HEK293 (cell line): Measurements from ENCODE around the gene HCN4.

Experiments used
- CTCF ChIA-PET: fragments of 350-600 bp; formaldehyde crosslinking; extraction: SDS; loops from one replicate; lab custom pipeline; 2021; ENCODE audit warnings: antibody characterized with exemption; lab: Yijun Ruan, JAX
- POLR2A ChIA-PET: fragments of 300-600 bp; formaldehyde crosslinking; extraction: SDS; loops from one replicate; lab custom pipeline; 2020; ENCODE audit warnings: antibody characterized with exemption, inconsistent platforms; lab: Yijun Ruan, JAX
- H3K27ac ChIP-seq: fragments of 200-500 bp; sonication (Bioruptor generic); 2 replicates; pipeline ENCODE4 v1.5.1; 2014; ENCODE audit warnings: low read depth, low read length, control low read depth, inconsistent platforms; ENCODE audit errors: extremely low read depth
- H3K36me3 ChIP-seq, 2 experiments: fragments of 200-500 bp in 1 of 2; sonication (Bioruptor generic) in 1 of 2; 1 replicate in 1 of 2; 2 replicates in 1 of 2; pipeline ENCODE4 v1.5.1; 2014 to 2017; ENCODE audit warnings: inconsistent platforms in 2 of 2, low read length in 2 of 2; ENCODE audit not compliant: control insufficient read depth in 2 of 2, insufficient read depth in 1 of 2
- H3K4me1 ChIP-seq: fragments of 200-500 bp; sonication (Bioruptor generic); 2 replicates; pipeline ENCODE4 v1.5.1; 2014; ENCODE audit warnings: mild to moderate bottlenecking, low read length, inconsistent platforms; ENCODE audit not compliant: control insufficient read depth, insufficient read depth
- H3K4me3 ChIP-seq: 2 replicates; pipeline ENCODE4 v1.5.1; 2011; ENCODE audit warnings: low read depth, mild to moderate bottlenecking, control low read depth, low read length, moderate library complexity
- H3K9me3 ChIP-seq: fragments of 200-500 bp; sonication (Bioruptor generic); 2 replicates; pipeline ENCODE4 v1.5.1; 2014; ENCODE audit warnings: low read depth, low read length, inconsistent platforms; ENCODE audit not compliant: control insufficient read depth, insufficient read depth
- EGR2 ChIP-seq: fragments of 450-650 bp; formaldehyde crosslinking; IDR thresholded peaks from 2 replicates; pipeline ENCODE4 v1.5.1; 2016; ENCODE audit warnings: low read depth, missing biosample characterization, missing genetic modification characterization
- SCRT1 ChIP-seq: fragments of 450-650 bp; formaldehyde crosslinking; IDR thresholded peaks from 2 replicates; pipeline ENCODE4 v1.5.1; 2016; ENCODE audit warnings: missing biosample characterization, missing genetic modification characterization, borderline replicate concordance
- ZEB2 ChIP-seq: fragments of 450-650 bp; formaldehyde crosslinking; IDR thresholded peaks from 2 replicates; pipeline ENCODE4 v1.5.1; 2016; ENCODE audit warnings: missing biosample characterization, missing genetic modification characterization
- ZNF404 ChIP-seq: fragments of 450-650 bp; formaldehyde crosslinking; IDR thresholded peaks from 2 replicates; pipeline ENCODE4 v1.5.1; 2017; ENCODE audit warnings: missing biosample characterization, missing genetic modification characterization
- ZNF600 ChIP-seq: fragments of 450-650 bp; formaldehyde crosslinking; IDR thresholded peaks from 2 replicates; pipeline ENCODE4 v1.5.1; 2016; ENCODE audit warnings: missing biosample characterization, missing genetic modification characterization
- ZNF658 ChIP-seq: fragments of 450-650 bp; formaldehyde crosslinking; IDR thresholded peaks from 2 replicates; pipeline ENCODE4; 2016; ENCODE audit warnings: missing biosample characterization, missing genetic modification characterization
- TF ChIP-seq, protein P1 (sequence below): fragments of 450-650 bp; formaldehyde crosslinking; IDR thresholded peaks from 2 replicates; pipeline ENCODE4 v1.5.1; 2016; ENCODE audit warnings: missing biosample characterization, missing genetic modification characterization, borderline replicate concordance
- TF ChIP-seq, protein P2 (sequence below): fragments of 450-650 bp; formaldehyde crosslinking; IDR thresholded peaks from 2 replicates; pipeline ENCODE4 v1.5.1; 2016; ENCODE audit warnings: missing biosample characterization, missing genetic modification characterization

HCN4 gene

DNA sequence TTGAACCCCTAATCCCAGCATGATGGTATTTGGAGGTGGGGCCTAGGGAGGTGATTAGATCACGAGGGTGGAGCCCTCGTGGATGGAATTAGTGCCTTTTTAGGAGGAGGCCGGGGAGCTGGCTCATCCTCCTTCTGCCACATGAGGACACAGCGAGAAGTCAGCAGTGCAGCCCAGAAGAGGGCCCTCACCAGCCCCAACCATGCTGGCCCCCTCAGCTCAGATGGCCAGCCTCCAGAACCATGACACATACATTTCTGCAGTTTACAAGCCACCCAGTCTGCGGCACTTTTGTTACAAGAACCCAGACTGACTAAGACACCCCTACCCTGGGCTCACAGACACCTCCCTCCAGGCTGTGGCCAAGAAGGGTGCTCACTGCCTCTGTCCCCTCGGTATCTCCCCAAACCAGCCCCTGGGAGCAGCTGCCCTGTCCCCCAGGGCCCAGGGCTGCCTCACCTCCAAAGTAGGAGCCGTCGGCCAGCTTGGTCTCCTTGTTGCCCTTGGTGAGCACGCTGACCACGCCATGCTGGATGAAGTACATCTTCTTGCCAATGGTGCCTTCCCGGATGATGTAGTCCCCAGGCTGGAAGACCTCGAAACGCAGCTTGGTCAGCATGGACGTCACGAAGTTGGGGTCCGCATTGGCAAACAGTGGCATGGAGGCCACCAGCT, 44.1 kb downstream of the HCN4 start:
- Histone ChIP-seq H3K9me3 (no peaks in the 10 kb centered on the region), H3K4me1 (no peaks in the 10 kb centered on the region), H3K4me3 (no peak overlapping the region), H3K27ac (no peak overlapping the region), H3K36me3 (no peaks in the 10 kb centered on the region)
- no peak for TF ChIP-seq SCRT1 (tag by site-specific recombination)
- TF ChIP-seq, protein P1, sequence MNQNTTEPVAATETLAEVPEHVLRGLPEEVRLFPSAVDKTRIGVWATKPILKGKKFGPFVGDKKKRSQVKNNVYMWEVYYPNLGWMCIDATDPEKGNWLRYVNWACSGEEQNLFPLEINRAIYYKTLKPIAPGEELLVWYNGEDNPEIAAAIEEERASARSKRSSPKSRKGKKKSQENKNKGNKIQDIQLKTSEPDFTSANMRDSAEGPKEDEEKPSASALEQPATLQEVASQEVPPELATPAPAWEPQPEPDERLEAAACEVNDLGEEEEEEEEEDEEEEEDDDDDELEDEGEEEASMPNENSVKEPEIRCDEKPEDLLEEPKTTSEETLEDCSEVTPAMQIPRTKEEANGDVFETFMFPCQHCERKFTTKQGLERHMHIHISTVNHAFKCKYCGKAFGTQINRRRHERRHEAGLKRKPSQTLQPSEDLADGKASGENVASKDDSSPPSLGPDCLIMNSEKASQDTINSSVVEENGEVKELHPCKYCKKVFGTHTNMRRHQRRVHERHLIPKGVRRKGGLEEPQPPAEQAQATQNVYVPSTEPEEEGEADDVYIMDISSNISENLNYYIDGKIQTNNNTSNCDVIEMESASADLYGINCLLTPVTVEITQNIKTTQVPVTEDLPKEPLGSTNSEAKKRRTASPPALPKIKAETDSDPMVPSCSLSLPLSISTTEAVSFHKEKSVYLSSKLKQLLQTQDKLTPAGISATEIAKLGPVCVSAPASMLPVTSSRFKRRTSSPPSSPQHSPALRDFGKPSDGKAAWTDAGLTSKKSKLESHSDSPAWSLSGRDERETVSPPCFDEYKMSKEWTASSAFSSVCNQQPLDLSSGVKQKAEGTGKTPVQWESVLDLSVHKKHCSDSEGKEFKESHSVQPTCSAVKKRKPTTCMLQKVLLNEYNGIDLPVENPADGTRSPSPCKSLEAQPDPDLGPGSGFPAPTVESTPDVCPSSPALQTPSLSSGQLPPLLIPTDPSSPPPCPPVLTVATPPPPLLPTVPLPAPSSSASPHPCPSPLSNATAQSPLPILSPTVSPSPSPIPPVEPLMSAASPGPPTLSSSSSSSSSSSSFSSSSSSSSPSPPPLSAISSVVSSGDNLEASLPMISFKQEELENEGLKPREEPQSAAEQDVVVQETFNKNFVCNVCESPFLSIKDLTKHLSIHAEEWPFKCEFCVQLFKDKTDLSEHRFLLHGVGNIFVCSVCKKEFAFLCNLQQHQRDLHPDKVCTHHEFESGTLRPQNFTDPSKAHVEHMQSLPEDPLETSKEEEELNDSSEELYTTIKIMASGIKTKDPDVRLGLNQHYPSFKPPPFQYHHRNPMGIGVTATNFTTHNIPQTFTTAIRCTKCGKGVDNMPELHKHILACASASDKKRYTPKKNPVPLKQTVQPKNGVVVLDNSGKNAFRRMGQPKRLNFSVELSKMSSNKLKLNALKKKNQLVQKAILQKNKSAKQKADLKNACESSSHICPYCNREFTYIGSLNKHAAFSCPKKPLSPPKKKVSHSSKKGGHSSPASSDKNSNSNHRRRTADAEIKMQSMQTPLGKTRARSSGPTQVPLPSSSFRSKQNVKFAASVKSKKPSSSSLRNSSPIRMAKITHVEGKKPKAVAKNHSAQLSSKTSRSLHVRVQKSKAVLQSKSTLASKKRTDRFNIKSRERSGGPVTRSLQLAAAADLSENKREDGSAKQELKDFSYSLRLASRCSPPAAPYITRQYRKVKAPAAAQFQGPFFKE = no peak
- CTCF ChIA-PET = interaction anchor here (0.8 to 1.9 kb wide), 5 partner anchors 9 to 375 kb away, joined by 3 to 7 read pairs (median 6); no protein-coding TSS in a partner anchor
- POLR2A ChIA-PET = no interaction called here

GRCh38 chr15:73323956-73324355, 44.8 kb downstream of the HCN4 start:
- POLR2A ChIA-PET = interaction anchor here (0.6 kb wide), 1 partner anchor 68 kb away, joined by 3 read pairs; no protein-coding TSS in a partner anchor
- Histone ChIP-seq H3K4me1 (no peaks in the 10 kb centered on the region), H3K36me3 (no peaks in the 10 kb centered on the region), H3K27ac (no peak overlapping the region), H3K9me3 (no peaks in the 10 kb centered on the region), H3K4me3 (no peak overlapping the region)
- TF ChIP-seq, protein P2, sequence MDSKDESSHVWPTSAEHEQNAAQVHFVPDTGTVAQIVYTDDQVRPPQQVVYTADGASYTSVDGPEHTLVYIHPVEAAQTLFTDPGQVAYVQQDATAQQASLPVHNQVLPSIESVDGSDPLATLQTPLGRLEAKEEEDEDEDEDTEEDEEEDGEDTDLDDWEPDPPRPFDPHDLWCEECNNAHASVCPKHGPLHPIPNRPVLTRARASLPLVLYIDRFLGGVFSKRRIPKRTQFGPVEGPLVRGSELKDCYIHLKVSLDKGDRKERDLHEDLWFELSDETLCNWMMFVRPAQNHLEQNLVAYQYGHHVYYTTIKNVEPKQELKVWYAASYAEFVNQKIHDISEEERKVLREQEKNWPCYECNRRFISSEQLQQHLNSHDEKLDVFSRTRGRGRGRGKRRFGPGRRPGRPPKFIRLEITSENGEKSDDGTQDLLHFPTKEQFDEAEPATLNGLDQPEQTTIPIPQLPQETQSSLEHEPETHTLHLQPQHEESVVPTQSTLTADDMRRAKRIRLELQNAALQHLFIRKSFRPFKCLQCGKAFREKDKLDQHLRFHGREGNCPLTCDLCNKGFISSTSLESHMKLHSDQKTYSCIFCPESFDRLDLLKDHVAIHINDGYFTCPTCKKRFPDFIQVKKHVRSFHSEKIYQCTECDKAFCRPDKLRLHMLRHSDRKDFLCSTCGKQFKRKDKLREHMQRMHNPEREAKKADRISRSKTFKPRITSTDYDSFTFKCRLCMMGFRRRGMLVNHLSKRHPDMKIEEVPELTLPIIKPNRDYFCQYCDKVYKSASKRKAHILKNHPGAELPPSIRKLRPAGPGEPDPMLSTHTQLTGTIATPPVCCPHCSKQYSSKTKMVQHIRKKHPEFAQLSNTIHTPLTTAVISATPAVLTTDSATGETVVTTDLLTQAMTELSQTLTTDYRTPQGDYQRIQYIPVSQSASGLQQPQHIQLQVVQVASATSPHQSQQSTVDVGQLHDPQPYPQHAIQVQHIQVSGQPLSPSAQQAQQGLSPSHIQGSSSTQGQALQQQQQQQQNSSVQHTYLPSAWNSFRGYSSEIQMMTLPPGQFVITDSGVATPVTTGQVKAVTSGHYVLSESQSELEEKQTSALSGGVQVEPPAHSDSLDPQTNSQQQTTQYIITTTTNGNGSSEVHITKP (tag by site-specific recombination) = no peak
- TF ChIP-seq ZNF404 (no peak), EGR2 (no peak)
- CTCF ChIA-PET = no interaction called here

- CTCF ChIA-PET = interaction anchor here (0.9 kb wide), 1 partner anchor 18 kb away, joined by 3 read pairs; no protein-coding TSS in a partner anchor
- Histone ChIP-seq H3K9me3 (no peaks in the 10 kb centered on the region), H3K4me1 (no peaks in the 10 kb centered on the region), H3K36me3 (no peaks in the 10 kb centered on the region), H3K4me3 (no peak overlapping the region), H3K27ac (no peak overlapping the region)
- TF ChIP-seq ZEB2 (tag by site-specific recombination) (no peak), ZNF600 (tag by site-specific recombination) (0 out of 2 replicates have a peak, but pooled peaks have one; percentile 16), ZNF658 (no peak), EGR2 (peak; percentile 21; the same call in 1 of the 2 replicates)
- POLR2A ChIA-PET = interaction anchor here (0.6 kb wide), 1 partner anchor 69 kb away, joined by 3 read pairs; no protein-coding TSS in a partner anchor
Observed at GRCh38 chr15:73323374-73323955, 45.3 kb downstream of the HCN4 start.
